ENCODE results near the gene SMARCA2.

- TF ChIP-seq CTCF (IDR thresholded peaks at IDR 0.05; ENCODE audit: low read length) = no peak
- TF ChIP-seq EZH2 (IDR thresholded peaks at IDR 0.05; ENCODE audit: borderline replicate concordance, low read length) = no peak
Observed at GRCh38 chr9:2019723-2020122, 4.6 kb downstream of the SMARCA2 start.
